HL-60/S4 treated with retinoic acid at 250 ng/mL for 4 days and 3 days (cell line): ENCODE results near the gene IL1R1.
"Not testable (repeated sequence)": the region's sequence is repeated elsewhere in the genome, so short reads cannot be mapped to it uniquely, and the experiment has no call there.

Experiments
- in situ Hi-C: fragments of 300-500 bp; cut with MboI; formaldehyde crosslinking; loops from 2 replicates; pipeline ENCODE4 v1.7.0; 2022; ENCODE audit warnings: low sequenced_read_pairs

Gene IL1R1

GRCh38 chr2:102110596-102111334 lies 31.8 kb upstream of the IL1R1 start:
- in situ Hi-C loops, result no loop called here

GRCh38 chr2:102111823-102112222 lies 30.7 kb upstream of the IL1R1 start:
- in situ Hi-C loops, result no loop called here

GRCh38 chr2:102112271-102112670 lies 30.3 kb upstream of the IL1R1 start:
- in situ Hi-C loops, result no loop called here

GRCh38 chr2:102112692-102113665 lies 29.6 kb upstream of the IL1R1 start:
- in situ Hi-C loops, result no loop called here

- in situ Hi-C loops, result no loop called here
Measured at GRCh38 chr2:102114290-102114721, 28.2 kb upstream of the IL1R1 start.

GRCh38 chr2:102114851-102115497 lies 27.6 kb upstream of the IL1R1 start:
- in situ Hi-C loops, result no loop called here

- in situ Hi-C loops, result no loop called here
Measured at GRCh38 chr2:102116630-102117471, 25.7 kb upstream of the IL1R1 start.

GRCh38 chr2:102117472-102117858 lies 25.1 kb upstream of the IL1R1 start:
- in situ Hi-C loops, result no loop called here

- in situ Hi-C loops, result no loop called here
Measured at GRCh38 chr2:102119255-102119654, 23.3 kb upstream of the IL1R1 start.

- in situ Hi-C loops, result no loop called here
Measured at GRCh38 chr2:102120261-102120660, 22.3 kb upstream of the IL1R1 start.

GRCh38 chr2:102120701-102121159 lies 21.8 kb upstream of the IL1R1 start:
- in situ Hi-C loops, result no loop called here

- in situ Hi-C loops, result no loop called here
Measured at GRCh38 chr2:102122115-102122514, 20.4 kb upstream of the IL1R1 start.

GRCh38 chr2:102122909-102123308 lies 19.6 kb upstream of the IL1R1 start:
- in situ Hi-C loops, result no loop called here

GRCh38 chr2:102124421-102124820 lies 18.1 kb upstream of the IL1R1 start:
- in situ Hi-C loops, result not testable (repeated sequence)

- in situ Hi-C loops, result no loop called here
Measured at GRCh38 chr2:102126169-102126568, 16.4 kb upstream of the IL1R1 start.

GRCh38 chr2:102126660-102127059 lies 15.9 kb upstream of the IL1R1 start:
- in situ Hi-C loops, result no loop called here

- in situ Hi-C loops, result no loop called here
Measured at GRCh38 chr2:102129082-102129481, 13.5 kb upstream of the IL1R1 start.

GRCh38 chr2:102129951-102130646 lies 12.4 kb upstream of the IL1R1 start:
- in situ Hi-C loops, result no loop called here

- in situ Hi-C loops, result no loop called here
Measured at GRCh38 chr2:102130647-102130991, 11.9 kb upstream of the IL1R1 start.

- in situ Hi-C loops, result no loop called here
Measured at GRCh38 chr2:102131564-102131963, 11.0 kb upstream of the IL1R1 start.
